Common myeloid progenitor, CD34-positive (primary cell): ENCODE data around the gene PGP.

ENCODE experiments used
- CTCF ChIA-PET: fragments of 350-600 bp; sonication (Branson Sonifier 250); formaldehyde crosslinking; loops from one replicate; lab custom pipeline; 2021; ENCODE audit warnings: antibody characterized with exemption; lab: Charles Lee
- POLR2A ChIA-PET: fragments of 350-600 bp; sonication (Branson Sonifier 250); formaldehyde crosslinking; loops from one replicate; lab custom pipeline; 2021; ENCODE audit warnings: antibody characterized with exemption; lab: Charles Lee
- DNase-seq, 3 donors: peaks; one replicate each; pipeline versions ENCODE4 v3.0.0 to v3.0.0-alpha.2; 2013
- H3K27ac ChIP-seq, 2 experiments: 1 replicate in 1 of 2; 2 replicates in 1 of 2; pipeline ENCODE4 v1.7.0; 2013; ENCODE audit warnings: inconsistent platforms in 2 of 2, low read length in 2 of 2, mild to moderate bottlenecking in 2 of 2, low read depth in 1 of 2, moderate library complexity in 1 of 2; ENCODE audit not compliant: severe bottlenecking in 2 of 2, insufficient read depth in 1 of 2, poor library complexity in 1 of 2
- H3K27me3 ChIP-seq, 5 experiments: replicated peaks in 2 of 5; 1 replicate in 3 of 5; 2 replicates in 2 of 5; pipeline versions ENCODE4 v1.6.1 to v1.7.0; 2013; ENCODE audit warnings: low read length in 4 of 5, mild to moderate bottlenecking in 2 of 5, moderate library complexity in 2 of 5, inconsistent platforms in 1 of 5; ENCODE audit not compliant: insufficient read depth in 5 of 5, control insufficient read depth in 4 of 5
- H3K36me3 ChIP-seq, 4 experiments: 1 replicate in 2 of 4; 2 replicates in 2 of 4; pipeline versions ENCODE4 v1.6.1 to v1.7.0; 2013; ENCODE audit warnings: low read length in 3 of 4, control low read depth in 1 of 4, mild to moderate bottlenecking in 1 of 4; ENCODE audit not compliant: control insufficient read depth in 4 of 4, insufficient read depth in 4 of 4
- H3K4me1 ChIP-seq, 4 experiments: 1 replicate in 3 of 4; 2 replicates in 1 of 4; pipeline versions ENCODE4 v1.6.1 to v1.7.1; 2013; ENCODE audit warnings: low read length in 3 of 4, mild to moderate bottlenecking in 3 of 4, control low read depth in 1 of 4, inconsistent platforms in 1 of 4, moderate library complexity in 1 of 4; ENCODE audit not compliant: control insufficient read depth in 4 of 4, insufficient read depth in 4 of 4; ENCODE audit errors: control extremely low read depth in 1 of 4
- H3K4me3 ChIP-seq, 7 experiments: 1 replicate in 4 of 7; 2 replicates in 3 of 7; pipeline versions ENCODE4 v1.5.1 to v1.7.0; 2013; ENCODE audit warnings: mild to moderate bottlenecking in 7 of 7, low read length in 6 of 7, moderate library complexity in 6 of 7, inconsistent platforms in 2 of 7, low read depth in 2 of 7, control low read depth in 1 of 7; ENCODE audit not compliant: insufficient read depth in 4 of 7, control insufficient read depth in 1 of 7; ENCODE audit errors: extremely low read depth in 1 of 7
- H3K9me3 ChIP-seq, 5 experiments: 1 replicate in 4 of 5; 2 replicates in 1 of 5; pipeline versions ENCODE4 v1.6.1 to v1.7.1; 2013; ENCODE audit warnings: low read length in 4 of 5, mild to moderate bottlenecking in 2 of 5, inconsistent platforms in 1 of 5, low read depth in 1 of 5, moderate library complexity in 1 of 5; ENCODE audit not compliant: control insufficient read depth in 4 of 5, insufficient read depth in 2 of 5; ENCODE audit errors: control extremely low read depth in 1 of 5
- WGBS: methylation state at CpG from one replicate; pipeline ENCODE4 v1.1.5; 2013; ENCODE audit not compliant: insufficient coverage; 5-methylcytosine and 5-hydroxymethylcytosine counted together

Gene PGP

DNA sequence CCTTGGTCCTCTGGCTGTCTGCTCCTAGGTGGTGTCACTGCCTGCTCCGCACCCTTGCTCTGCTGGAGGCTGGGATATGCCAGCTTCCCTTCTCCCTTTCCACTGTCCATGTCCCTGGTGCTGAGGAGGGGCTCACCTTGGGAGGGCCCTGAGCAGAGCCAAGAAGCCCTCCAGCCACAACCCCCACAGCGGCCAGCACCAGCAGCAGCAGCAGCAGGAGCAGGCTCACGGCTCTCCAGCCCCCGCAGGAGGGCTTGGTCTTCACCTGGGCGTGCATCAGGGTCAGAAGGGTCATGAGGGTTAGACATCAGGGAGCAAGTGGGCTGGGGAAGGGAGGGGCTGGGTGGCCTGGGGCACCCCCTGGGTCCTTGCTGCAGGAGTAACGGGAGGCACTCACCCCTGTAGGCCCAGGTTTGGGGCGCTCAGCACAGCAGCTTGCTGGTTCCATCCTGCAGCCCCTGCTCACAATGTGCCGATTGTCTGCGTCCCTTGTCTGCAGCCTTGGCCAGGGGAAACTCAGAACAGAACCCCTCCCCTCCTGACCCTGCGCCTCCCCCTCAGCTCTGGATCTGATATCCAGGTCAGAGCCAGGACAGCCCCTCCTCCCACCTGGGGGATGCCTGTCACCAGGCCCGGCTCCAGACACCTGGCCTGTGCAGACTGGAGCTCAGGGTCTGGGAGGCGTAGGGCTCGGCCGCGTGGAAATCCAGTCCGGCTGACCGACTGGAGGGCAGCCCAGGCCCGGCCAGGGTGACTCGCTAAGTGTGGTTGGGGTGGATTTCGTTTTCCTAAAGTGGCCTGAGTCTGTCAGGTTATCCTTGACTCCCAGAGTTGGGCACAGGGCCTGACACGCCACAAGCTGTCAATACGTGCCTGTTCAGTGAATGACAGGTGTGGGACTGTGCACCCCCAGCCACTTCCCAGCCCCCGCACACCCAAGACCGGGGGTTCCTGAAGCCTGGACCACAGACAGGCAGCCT lies 4.0 kb downstream of the PGP start, which contains the start of gene BRICD5:
BRICD5 (minus strand) TSS at position 478 of the 980 bp plus-strand sequence; CDS start at position 448, 30 bp downstream.
- Histone ChIP-seq H3K9me3 (no peaks in the 10 kb centered on the region), H3K4me1 (peaks cover 5 to 37% (median 30%) of the 10 kb centered on the region in 4 experiments), H3K4me3 (no peak within 1 kb of the TSS), H3K27ac (no peak within 1 kb of the TSS), H3K36me3 (peaks cover 6 to 59% (median 36%) of the 10 kb centered on the region in 4 experiments), H3K27me3 (peaks cover 0 to 7% (median 0%) of the 10 kb centered on the region in 5 experiments)
- 90% methylated on average over 21 of the region's 24 CpGs for WGBS
- ChIA-PET CTCF (interaction anchor here (1.2 kb wide), 1 partner anchor 40 kb away, joined by 3 read pairs; the partner anchor contains the start of gene ECI1), POLR2A (no interaction called here)
- DNase-seq, result no peak

DNA sequence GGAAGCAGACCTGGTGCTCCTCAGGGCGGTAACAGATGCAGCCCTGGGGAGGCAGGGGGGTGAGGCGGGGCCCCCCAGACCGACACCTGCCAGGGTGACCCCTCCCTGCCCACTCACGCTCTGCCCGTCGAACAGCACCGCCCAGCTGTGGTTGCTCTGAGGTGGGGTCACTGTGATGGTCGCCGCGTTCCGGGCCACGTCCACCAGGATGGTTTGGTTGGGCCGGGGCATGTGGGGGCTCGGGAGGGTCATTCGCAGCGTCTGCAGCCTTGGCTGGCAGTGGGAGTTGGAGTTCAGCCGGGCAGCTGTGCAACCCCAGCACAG lies 4.7 kb downstream of the PGP start:
- POLR2A ChIA-PET, result no interaction called here
- peaks cover 6 to 59% (median 36%) of the 10 kb centered on the region in 4 experiments for H3K36me3 ChIP-seq
- CTCF ChIA-PET, result interaction anchor here (1.2 kb wide), 1 partner anchor 41 kb away, joined by 3 read pairs; the partner anchor contains the start of gene ECI1

GRCh38 chr16:2209258-2210008 lies 5.2 kb downstream of the PGP start:
- Histone ChIP-seq H3K4me3 (no peak overlapping the region), H3K9me3 (no peaks in the 10 kb centered on the region), H3K27me3 (peaks cover 0 to 7% (median 0%) of the 10 kb centered on the region in 5 experiments), H3K36me3 (peaks cover 6 to 59% (median 36%) of the 10 kb centered on the region in 4 experiments), H3K4me1 (peaks cover 5 to 43% (median 34%) of the 10 kb centered on the region in 4 experiments), H3K27ac (no peak overlapping the region)
- CTCF ChIA-PET, result interaction anchor here (1.2 kb wide), 1 partner anchor 41 kb away, joined by 3 read pairs; the partner anchor contains the start of gene ECI1
- WGBS, result 92% methylated on average over 28 of the region's 29 CpGs
- no peak for DNase-seq
- POLR2A ChIA-PET, result no interaction called here

More for the DNA sequence above, 4.7 kb downstream of the PGP start:
- H3K27me3 ChIP-seq, result peaks cover 0 to 7% (median 0%) of the 10 kb centered on the region in 5 experiments
- 97% methylated on average over 13 of the region's 17 CpGs for WGBS
- no peak for DNase-seq
- no peaks in the 10 kb centered on the region for H3K9me3 ChIP-seq
- H3K4me1 ChIP-seq, result peaks cover 5 to 38% (median 30%) of the 10 kb centered on the region in 4 experiments
- no peak overlapping the region for H3K4me3 ChIP-seq
- H3K27ac ChIP-seq, result no peak overlapping the region

- no peak for DNase-seq
- Histone ChIP-seq H3K9me3 (no peaks in the 10 kb centered on the region), H3K27ac (no peak overlapping the region), H3K4me3 (no peak overlapping the region), H3K4me1 (peaks cover 5 to 40% (median 27%) of the 10 kb centered on the region in 4 experiments), H3K36me3 (peaks cover 6 to 59% (median 36%) of the 10 kb centered on the region in 4 experiments), H3K27me3 (peaks cover 0 to 7% (median 0%) of the 10 kb centered on the region in 5 experiments)
- WGBS, result 97% methylated on average over 8 of the region's 9 CpGs
- POLR2A ChIA-PET, result no interaction called here
- CTCF ChIA-PET, result no interaction called here
These were observed 5.9 kb downstream of the PGP start for GRCh38 chr16:2208772-2209171.

DNA sequence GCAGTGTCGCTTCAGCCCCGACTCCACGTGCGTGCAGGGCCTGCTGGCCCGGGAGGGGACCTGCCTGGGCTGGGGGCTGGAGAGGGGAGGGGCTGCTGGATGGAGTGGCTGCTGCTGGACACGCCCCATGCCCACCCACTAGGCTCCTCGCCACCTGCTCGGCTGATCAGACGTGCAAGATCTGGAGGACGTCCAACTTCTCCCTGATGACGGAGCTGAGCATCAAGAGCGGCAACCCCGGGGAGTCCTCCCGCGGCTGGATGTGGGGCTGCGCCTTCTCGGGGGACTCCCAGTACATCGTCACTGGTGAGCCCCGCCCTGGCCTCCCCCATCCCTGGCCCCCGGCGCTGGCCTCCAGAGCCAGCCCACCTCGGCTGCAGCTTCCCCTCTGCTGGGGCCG lies 6.3 kb downstream of the PGP start:
- peaks cover 0 to 3% (median 0%) of the 10 kb centered on the region in 5 experiments for H3K27me3 ChIP-seq
- H3K4me1 ChIP-seq, result peaks cover 2 to 36% (median 23%) of the 10 kb centered on the region in 4 experiments
- H3K27ac ChIP-seq, result no peak overlapping the region
- WGBS, result 96% methylated on average over 20 of the region's 23 CpGs
- no peak for DNase-seq
- peaks cover 6 to 59% (median 36%) of the 10 kb centered on the region in 4 experiments for H3K36me3 ChIP-seq
- no peak overlapping the region for H3K4me3 ChIP-seq
- CTCF ChIA-PET, result no interaction called here
- no peaks in the 10 kb centered on the region for H3K9me3 ChIP-seq
- POLR2A ChIA-PET, result no interaction called here

- WGBS, result 100% methylated on average over 4 of the region's 9 CpGs
These were observed 6.8 kb downstream of the PGP start for GRCh38 chr16:2207872-2208271.

More at GRCh38 chr16:2207872-2208271, 6.8 kb downstream of the PGP start:
- H3K27ac ChIP-seq, result no peak overlapping the region
- CTCF ChIA-PET, result no interaction called here
- H3K27me3 ChIP-seq, result no peaks in the 10 kb centered on the region
- POLR2A ChIA-PET, result no interaction called here
- peaks cover 0 to 31% (median 18%) of the 10 kb centered on the region in 4 experiments for H3K4me1 ChIP-seq
- H3K4me3 ChIP-seq, result no peak overlapping the region
- DNase-seq, result no peak
- H3K36me3 ChIP-seq, result peaks cover 6 to 55% (median 36%) of the 10 kb centered on the region in 4 experiments
- no peaks in the 10 kb centered on the region for H3K9me3 ChIP-seq
